ENCODE measurements around the gene MCIDAS. TPM values are rescaled to one million over a fixed set of nuclear protein-coding genes. Genes with fewer than 3 reads are reported as not detected.

The MCIDAS gene
- total and polyA plus RNA-seq, 2 of the 4 experiments (the other 2 are of a cell fraction) = not detected

DNA sequence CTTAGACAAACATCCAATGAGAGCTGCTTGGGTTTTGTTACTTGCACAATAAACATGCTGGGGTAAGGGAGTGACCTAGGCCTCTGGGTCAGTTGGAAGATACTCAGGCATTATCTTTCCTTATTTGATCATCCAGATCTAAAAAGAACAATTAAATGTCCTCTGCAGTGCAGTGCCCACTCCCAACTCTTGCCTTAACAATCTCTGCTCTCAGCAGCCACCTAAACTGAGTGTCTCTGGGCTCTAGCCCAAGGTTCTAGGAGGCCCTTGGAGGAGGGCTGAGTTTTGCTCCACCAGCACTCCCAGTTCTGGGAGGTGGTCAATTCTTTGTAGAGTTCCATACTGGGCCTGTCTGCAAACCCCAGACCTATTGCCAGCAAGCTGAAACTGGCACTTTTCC is 1.8 kb downstream of the MCIDAS start:
- no peak overlapping the region for H3K4ac ChIP-seq (ENCODE audit: low read depth, low read length)
- POLR2A ChIA-PET (ENCODE audit: unreplicated experiment) = no interaction called here
- H3K4me1 ChIP-seq (ENCODE audit: control insufficient read depth, insufficient read depth, low read length) = peaks cover 2% of the 10 kb centered on the region; the same call in 1 of the 2 replicates
- H3K56ac ChIP-seq (ENCODE audit: extremely low read depth, insufficient read depth, low read length) = no peak overlapping the region
- CTCF ChIA-PET = interaction anchor here (0.6 to 1.8 kb wide), 2 partner anchors 13 to 256 kb away, joined by 4 to 5 read pairs; no protein-coding TSS in a partner anchor
- no peak overlapping the region for H2BK15ac ChIP-seq (ENCODE audit: low read depth, low read length)
- H3K18ac ChIP-seq (ENCODE audit: low read depth, low read length) = no peak overlapping the region
- H3K14ac ChIP-seq (replicated peaks; ENCODE audit: low read depth, low read length) = no peak overlapping the region
- no peak overlapping the region for H3K4me2 ChIP-seq (ENCODE audit: low read depth, low read length)
- peaks cover 28% of the 10 kb centered on the region; the same call in 1 of the 2 replicates for H4K20me1 ChIP-seq (ENCODE audit: insufficient read depth, low read length)
- no peaks in the 10 kb centered on the region for H3K9me1 ChIP-seq (ENCODE audit: insufficient read depth, low read length)
- TF ChIP-seq CEBPB (IDR thresholded peaks at IDR 0.05; ENCODE audit: low read depth, low read length) (no peak), MXI1 (IDR thresholded peaks at IDR 0.05; ENCODE audit: borderline replicate concordance, low read depth, low read length) (no peak), POLR2A (IDR thresholded peaks at IDR 0.05; ENCODE audit: low read depth, low read length) (no peak), RFX5 (IDR thresholded peaks at IDR 0.05; ENCODE audit: low read depth, low read length) (no peak), MAFK (IDR thresholded peaks at IDR 0.05; ENCODE audit: low read depth, low read length) (no peak), BHLHE40 (IDR thresholded peaks at IDR 0.05; ENCODE audit: low read depth, low read length) (no peak)
- no peak overlapping the region for H2BK5ac ChIP-seq (ENCODE audit: low read depth, low read length, poor library complexity, severe bottlenecking)
- no peak overlapping the region for H3K9ac ChIP-seq (ENCODE audit: low read depth, low read length)
- intact Hi-C loops (cut with micrococcal nuclease) = no loop called here
- peaks cover 15% of the 10 kb centered on the region for H3K9me3 ChIP-seq (ENCODE audit: control insufficient read depth, insufficient read depth, low read length)
- no peak overlapping the region for H4K5ac ChIP-seq (ENCODE audit: low read depth, low read length)
- ATAC-seq (ENCODE audit: low read depth) (no peak), DNase-seq (no peak)
- H2AFZ ChIP-seq (replicated peaks; ENCODE audit: low read length, poor library complexity) = no peak overlapping the region
- no peak overlapping the region for H3K27ac ChIP-seq (ENCODE audit: insufficient read depth, low read length)
- no peak overlapping the region for H2BK20ac ChIP-seq (ENCODE audit: low read depth, low read length)
- H2BK120ac ChIP-seq (ENCODE audit: low read depth, low read length) = no peak overlapping the region
- BruUV-seq (replicated peaks) = no TSS peak
- no peak overlapping the region for H3K4me3 ChIP-seq (ENCODE audit: insufficient read depth, low read depth, low read length)
- no peaks in the 10 kb centered on the region for H3K79me1 ChIP-seq (ENCODE audit: low read depth in 1 of 2, low read length in 2 of 2)
- H3K23ac ChIP-seq (ENCODE audit: low read depth, low read length) = no peak overlapping the region
- in situ Hi-C loops (cut with MboI; ENCODE audit: low sequenced_read_pairs) = no loop called here
- no peak overlapping the region for H4K8ac ChIP-seq (ENCODE audit: low read depth in 2 of 2, low read length in 2 of 2)
- peaks cover 96% of the 10 kb centered on the region for H3K27me3 ChIP-seq (ENCODE audit: control insufficient read depth, insufficient read depth, low read length)
- dilution Hi-C loops (cut with HindIII; ENCODE audit: low sequenced_read_pairs, unreplicated experiment) = no loop called here
- no peak overlapping the region for H4K91ac ChIP-seq (ENCODE audit: insufficient read depth, low read depth, low read length)
- H2AK5ac ChIP-seq (ENCODE audit: low read depth, low read length) = no peak overlapping the region
- no peak overlapping the region for H2AK9ac ChIP-seq (replicated peaks; ENCODE audit: low read depth, low read length, poor library complexity)
- no peaks in the 10 kb centered on the region for H3K36me3 ChIP-seq (ENCODE audit: control insufficient read depth, insufficient read depth, low read length)

Data from IMR-90 (cell line).